ENCODE measurements around the gene NTPCR.

DNA sequence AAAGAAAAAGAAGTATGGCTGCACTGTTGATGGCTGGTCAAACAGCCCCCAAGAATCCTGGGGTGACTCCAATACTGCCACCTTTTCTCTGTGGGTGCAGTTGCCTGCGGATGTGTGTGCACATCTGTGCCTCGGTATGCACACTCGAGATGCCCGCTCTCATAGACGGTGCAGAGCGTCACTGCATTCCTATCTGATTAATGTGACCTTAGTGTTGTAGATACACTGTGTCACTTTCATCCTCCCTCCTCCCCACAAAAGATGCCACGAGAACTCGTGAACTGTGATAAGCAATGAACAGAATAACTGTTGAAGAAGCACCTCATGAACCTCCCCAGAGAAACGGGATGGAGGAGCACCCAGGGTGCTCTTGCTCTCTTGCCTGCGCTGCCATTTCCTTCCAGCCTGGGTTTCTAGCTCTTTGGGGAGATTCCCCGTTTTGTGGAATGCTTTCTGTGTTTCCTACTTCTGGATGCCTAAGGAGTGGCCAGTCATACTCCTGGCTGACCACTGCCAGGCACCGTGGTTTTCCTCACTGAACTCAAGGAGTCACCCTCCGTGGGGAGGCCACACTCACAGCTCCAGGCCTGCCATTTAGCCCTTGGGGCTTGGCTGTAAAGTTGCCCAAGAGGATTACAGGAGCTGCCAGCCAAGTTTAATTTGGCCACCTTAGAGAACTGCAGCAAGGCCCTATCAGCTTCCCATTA lies 32.0 kb downstream of the NTPCR start:
- TF ChIP-seq POLR2A (IDR thresholded peaks at IDR 0.05) (no peak), POLR2AphosphoS5 (IDR thresholded peaks at IDR 0.05) (no peak)
- TF ChIP-seq, protein P1, sequence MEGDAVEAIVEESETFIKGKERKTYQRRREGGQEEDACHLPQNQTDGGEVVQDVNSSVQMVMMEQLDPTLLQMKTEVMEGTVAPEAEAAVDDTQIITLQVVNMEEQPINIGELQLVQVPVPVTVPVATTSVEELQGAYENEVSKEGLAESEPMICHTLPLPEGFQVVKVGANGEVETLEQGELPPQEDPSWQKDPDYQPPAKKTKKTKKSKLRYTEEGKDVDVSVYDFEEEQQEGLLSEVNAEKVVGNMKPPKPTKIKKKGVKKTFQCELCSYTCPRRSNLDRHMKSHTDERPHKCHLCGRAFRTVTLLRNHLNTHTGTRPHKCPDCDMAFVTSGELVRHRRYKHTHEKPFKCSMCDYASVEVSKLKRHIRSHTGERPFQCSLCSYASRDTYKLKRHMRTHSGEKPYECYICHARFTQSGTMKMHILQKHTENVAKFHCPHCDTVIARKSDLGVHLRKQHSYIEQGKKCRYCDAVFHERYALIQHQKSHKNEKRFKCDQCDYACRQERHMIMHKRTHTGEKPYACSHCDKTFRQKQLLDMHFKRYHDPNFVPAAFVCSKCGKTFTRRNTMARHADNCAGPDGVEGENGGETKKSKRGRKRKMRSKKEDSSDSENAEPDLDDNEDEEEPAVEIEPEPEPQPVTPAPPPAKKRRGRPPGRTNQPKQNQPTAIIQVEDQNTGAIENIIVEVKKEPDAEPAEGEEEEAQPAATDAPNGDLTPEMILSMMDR (IDR thresholded peaks at IDR 0.05): no peak

Data from prostate gland (tissue), 2 donors.